NK-92 treated with Interleukin-12 subunit alpha and Interleukin-12 subunit beta, amount 100 ng/mL, for 24 hours (cell line): ENCODE results near the gene SOS1.

Experiments used
- DNase-seq: peaks from one replicate; lab custom pipeline; 2025; lab: John Stamatoyannopoulos, UW

Gene SOS1

DNA sequence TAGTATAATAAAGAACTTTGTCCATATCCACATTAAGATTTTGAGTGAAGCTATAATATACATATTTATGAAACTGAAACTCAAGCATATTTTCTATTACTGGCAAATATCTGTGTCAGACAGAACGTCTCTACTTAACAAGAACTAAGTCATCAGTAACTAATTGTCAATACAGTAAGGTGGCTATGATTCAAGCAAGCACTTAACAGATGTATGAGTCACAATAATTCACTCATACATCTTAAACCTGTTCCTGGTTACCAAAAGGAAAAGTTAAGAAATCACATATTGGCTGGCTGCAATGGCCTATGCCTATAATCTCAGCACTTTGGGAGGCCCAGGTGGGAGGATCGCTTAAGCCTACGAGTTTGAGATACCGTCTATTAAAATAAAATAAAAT is 96.0 kb downstream of the SOS1 start:
- no peak for DNase-seq

DNA sequence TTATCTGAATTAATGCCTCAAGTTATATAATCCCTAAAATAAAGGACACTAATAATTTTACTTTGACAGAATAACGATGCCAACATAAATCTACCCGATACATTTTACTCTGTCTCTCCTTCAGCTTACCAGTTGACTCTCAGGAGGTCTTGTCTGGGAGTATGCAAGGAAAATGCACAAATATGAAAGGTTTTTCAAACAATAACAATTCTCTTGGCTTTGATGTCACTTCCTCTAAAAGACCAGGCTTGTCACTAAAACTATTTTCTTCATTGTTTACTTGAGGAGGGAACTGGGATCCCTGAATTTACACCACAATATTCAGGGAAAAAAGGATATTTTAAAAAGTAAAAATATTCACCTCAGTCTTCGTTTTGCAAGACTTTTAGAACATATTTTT is 97.2 kb downstream of the SOS1 start:
- DNase-seq, result no peak

DNA sequence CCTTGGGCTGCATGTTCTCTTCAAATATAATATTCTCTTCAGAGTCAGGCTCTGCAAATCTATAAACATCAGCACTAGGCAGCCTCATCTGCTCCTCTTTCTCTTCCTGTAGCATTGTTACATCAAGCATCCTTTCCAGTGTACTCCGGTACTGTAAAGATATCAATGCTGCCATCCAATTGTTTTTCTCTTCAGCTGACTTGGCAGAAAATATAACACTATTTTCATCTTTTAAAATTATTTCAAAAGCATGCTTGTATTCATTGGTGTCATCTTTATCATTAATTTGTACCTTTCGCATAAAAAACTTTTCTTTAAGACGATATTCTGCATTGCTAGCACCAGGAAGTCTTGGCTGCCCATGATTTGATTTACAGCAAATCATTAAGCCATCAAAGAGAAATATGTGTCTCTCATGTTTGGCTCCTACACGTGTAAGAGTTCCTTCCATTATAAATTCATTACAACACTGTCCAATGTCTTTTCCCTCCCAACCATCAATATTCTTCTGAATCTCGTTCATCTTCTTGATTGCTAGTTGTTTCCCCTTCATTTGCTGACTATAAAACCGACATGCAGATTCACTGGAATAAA is 98.1 kb downstream of the SOS1 start:
- no peak for DNase-seq

DNA sequence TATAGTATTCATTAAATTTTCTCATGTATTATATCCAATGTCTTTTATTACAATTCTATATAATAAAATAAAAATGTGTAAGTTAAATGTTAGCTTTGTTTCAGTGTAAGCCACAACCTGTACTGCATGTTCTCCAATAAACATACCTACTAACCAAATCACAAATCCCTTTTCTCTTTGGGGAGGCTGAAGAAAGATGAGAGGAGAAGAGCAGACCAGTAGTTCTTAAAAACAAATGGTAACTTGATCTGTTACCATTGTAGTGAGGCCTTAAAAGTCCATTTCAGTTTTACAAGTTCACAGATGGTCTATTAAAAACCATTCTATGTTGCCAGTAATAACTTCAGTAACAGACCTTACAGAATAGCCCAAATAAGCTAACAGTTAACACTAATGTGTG is 100.5 kb downstream of the SOS1 start:
- no peak for DNase-seq

DNA sequence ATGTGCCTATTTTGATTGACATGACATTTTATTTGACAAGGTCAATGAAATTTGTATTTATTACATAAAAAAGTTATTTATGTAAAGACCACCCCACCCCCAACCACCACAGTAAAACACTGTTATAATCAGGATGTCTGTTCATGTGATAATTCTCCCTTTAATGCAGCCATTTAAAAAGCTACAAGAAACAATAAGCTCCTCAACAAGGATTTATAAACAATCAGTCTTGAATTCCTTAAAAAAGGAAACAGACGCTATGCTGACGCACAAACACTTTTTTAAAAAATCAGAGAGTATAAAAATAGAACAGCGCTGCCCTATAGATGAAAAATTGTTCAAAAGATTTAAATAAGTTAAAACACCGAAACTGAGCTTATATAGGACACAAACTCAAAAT is 102.2 kb downstream of the SOS1 start:
- DNase-seq, result no peak

DNA sequence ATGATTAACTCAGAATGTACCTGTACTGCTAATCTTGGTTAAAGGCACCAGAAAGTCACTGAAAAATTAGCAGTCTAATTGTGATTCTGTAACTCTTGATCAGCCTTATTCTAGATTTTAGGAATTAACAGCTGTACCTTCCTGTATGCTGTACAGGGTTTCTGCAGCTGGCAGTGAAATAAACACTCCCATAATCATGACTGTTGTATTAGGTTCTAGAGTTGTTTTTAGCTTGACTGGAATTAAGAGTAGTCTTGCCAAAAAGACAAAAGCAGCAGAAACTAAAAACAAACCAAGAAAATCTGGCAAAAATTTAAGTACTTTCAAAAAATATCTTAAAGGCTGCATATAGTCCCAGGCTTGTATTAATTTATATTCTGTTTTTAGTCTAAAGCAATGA is 103.5 kb downstream of the SOS1 start:
- DNase-seq, result no peak

DNA sequence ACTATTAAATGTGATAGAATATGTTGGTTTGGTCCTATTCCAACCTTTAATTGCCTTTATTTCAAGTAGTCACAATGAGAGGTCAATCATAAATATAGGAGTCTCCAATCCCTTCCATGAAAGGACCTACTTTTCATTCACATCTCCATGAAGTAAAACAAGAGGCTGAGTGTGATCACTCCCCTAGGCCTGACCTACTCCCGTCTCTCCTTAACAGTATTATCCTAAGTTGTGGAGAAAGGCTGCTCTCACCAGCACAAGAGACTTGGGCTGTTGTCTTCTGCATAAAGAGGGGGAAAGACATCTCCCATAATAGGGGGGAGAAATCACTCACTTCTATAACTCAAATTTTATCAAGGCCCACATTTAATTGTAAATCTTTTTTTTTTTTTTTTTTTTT is 105.4 kb downstream of the SOS1 start:
- no peak for DNase-seq

DNA sequence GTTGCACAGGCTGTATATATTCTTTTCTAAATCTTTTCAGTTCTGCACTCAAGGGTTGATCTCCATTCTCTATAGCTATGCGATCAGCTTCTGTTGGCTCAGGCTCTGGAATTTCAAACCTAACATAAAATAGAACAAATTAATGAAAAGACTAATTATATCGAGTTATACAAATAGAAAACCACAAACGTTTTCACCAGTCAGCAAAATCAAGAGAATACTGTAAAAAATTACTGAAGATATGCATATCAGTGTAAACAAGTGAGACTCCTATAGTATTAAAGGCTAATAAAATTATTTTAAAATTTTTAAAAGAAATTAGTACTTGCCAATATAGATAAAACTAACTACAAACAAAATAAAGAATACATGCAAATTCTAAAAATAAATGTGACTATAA is 107.0 kb downstream of the SOS1 start:
- no peak for DNase-seq

DNA sequence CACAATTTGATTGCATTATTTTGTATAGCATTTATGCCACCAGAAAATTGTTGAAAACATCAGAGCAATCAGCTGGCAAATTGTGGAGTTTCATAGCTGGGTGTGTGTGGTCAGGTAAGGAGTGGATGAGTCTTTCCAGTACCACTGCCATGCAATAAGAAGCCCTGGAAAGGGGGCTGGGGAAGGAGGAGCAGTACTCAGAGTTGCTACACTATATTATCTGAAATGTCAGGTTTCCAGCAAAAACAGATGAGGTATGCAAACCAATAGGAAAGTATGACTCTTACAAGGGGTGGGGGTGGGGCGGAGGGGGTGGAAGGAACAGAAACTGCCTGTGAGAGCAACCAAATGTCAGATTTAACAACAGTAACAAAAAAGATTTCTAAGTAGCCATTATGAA is 112.2 kb downstream of the SOS1 start:
- DNase-seq, result no peak

DNA sequence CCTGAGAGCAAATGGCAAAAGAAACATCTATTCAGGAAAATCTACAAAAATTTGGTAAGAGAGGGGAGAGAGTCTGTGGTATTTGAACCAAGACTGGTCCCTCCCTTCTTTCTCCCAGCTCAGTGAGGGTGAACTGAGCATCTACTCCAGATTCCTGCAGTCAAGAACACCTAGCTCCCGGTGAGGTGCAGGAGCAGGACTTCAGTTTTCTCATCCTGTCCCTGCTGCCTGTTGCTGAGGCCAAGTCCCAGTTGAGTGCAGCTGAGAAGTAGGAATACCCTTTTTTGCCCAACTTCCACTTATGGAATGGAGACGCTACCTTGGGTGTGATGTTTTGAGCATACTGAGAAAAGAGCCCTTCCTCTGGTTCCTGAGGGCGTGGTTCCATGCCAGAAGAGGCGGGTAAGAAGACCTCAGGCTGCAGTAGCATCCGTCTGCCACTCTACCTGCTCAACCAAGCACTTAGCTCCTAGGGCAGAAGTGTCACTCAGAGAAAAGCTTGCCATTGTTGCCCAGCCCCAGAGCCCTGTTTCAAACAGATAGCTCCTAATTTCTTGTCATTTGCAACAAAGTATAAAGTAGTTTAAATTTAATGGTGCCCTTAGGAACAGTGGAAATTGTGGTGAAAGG is 112.9 kb downstream of the SOS1 start:
- no peak for DNase-seq

DNA sequence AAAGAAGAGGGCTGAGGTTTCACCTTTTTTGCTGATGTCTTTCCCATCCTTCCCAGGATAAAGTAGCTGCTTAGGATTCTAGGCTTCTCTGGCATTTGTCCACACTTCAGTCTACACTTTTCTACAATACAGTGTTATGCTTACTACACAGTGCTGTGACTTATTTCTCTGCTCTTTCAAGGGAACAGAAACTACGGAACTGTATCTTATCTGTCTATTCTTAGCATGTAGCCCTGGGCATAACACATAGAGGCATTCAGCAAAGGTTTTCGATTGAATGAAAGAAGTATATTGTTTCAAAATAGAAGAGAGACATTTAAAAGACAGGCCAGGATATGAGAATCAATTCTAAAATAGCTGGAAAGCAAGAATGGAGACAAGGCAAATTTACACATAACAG is 120.3 kb downstream of the SOS1 start:
- no peak for DNase-seq

DNA sequence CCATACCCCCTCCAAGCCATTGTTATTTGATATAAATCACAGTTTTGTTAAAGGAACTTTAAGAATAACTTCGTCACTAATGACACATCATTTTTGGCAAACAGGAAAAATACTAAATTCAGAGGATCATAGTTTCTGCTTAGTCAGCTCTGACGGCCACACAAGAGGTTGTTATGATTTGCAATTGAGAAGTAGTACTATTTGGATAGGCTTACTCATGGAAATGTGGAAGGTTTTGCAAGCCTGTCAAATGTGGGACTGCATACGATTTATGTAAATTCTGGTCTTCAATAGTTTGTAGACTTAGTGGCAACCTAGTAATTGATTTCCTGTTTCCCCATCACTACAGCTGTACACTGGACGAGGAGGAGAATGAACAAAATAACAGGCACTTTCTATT is 123.1 kb downstream of the SOS1 start:
- no peak for DNase-seq

DNA sequence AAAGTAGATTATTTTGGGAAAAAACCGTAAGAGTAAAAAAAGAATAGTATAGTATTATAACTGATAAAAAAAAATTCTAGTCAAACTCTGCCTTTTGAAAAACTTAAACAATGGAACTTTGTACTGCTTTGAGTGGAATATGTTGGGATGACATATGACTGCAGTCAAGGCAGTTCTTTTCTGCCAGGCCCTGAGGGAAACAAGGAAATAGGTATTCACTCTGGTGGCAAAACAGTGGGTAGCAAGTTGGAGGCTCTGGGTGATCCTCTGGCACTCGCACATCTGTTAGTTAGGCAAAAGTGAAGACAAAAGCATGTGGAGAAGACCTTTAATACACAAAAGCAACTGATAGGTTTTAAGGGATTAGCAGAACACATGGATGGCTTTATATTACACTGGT is 129.0 kb downstream of the SOS1 start:
- no peak for DNase-seq

DNA sequence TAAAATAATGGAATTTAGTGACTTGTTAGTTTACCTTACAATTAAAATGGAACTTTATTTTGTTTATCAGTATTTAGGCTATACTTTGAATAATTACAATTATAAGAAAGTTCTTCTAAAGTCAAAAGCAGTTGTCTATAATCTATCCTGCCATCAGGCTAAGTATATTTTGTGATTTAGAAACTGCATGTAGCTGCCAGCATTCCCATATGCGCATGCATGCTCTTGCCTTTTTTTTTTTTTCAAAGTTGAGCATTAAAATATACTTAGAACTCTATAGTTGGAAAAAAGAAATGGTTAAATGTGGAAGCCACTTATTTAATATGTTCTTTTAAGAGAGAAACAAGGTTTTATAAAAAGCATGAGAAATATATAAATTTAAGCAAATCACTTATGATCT is 132.1 kb downstream of the SOS1 start:
- no peak for DNase-seq

DNA sequence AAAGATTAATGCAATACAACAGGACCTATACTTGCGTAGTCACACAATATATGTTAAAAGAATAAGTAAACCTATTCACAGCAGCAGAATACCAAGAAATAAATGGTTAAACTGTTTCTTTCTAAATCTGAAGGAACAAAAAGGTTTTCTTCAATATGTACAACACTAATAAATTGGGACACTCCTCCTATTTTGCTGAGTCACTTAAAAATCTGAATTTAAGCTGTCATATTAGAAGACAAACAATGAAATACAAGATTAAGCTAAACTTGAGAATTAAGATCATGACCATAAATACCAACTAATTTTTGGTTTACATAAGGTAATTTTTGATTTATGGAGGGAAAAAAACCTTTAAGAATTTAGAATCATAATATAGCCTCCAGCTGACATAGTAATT is 138.4 kb downstream of the SOS1 start:
- no peak for DNase-seq

DNA sequence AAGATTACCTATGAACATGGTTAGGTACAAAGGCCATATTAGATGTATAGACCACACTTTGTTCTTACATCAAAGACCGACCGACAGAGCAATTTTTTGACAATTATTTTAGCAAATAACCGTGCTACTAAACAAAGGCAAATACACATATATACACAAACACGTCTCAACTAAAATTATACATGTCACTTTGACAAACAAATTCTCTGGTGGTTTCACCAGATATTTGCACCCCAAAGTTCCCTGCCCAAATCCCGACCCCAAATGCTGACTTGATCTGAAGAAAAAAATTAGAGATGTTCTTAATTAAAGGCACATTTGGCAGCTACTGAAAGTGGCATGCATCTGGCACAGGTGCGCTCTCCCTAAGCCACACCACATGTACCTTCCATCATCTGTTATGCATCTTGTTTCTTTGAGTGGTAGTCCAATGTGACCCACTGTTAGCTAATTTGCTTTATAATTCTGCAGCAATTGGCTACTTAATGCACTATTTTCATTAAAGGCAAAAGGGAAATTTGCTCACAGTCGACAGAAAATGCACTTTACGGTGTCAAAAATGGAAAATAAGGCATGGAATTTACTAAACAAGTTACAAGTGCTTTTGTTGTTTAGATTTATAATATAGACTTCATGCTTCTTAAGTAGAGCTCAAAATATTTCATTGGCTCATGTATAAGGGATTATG is 139.0 kb downstream of the SOS1 start:
- DNase-seq, result no peak

DNA sequence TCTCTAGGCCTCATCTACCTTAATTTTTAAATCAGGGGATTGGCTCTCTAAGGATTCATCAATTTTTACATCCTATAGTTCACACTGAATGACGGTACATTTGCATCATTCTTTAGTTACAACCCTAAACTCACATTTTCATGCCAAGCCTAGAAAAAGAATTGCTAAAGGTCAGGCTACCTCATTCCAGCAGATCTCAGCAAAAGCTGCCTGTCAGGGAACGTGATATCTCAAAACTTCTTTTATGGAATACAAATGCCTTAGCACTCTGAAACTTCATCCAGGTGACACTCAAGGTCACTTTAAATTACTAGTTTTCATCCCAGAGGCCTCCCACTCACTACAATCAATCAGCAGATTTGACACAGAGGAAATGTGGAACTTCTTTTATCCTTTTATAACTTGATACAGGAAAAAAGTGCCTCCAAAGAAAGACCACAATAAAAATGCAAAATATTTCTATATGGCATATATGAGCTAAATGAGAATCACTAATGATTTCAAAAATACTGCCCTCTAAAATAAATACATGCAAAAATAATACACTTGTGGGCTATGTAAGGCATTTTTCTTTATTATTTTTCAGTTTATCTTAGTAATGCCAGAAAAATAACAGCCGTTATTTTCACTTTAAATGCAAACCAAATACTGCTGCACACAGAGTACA is 139.7 kb downstream of the SOS1 start:
- no peak for DNase-seq

DNA sequence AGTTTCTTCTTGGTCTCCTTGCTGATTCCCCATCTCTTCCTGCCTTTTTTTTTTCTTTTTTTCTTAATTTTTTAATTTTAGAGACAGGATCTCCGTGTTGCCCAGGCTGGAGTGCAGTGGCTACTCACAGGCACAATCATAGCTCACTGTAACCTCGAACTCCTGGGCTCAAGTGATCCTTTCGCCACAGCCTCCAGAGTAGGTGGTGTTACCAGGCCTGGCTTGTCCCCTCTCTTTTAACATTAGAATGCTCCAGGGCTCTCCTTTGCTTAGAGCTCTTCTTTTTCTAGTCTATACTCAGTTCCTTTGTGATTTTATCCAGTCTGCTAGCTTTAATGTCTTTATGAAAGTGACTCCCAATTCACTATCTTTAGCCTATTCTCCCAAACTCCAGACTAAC is 141.9 kb downstream of the SOS1 start:
- no peak for DNase-seq

DNA sequence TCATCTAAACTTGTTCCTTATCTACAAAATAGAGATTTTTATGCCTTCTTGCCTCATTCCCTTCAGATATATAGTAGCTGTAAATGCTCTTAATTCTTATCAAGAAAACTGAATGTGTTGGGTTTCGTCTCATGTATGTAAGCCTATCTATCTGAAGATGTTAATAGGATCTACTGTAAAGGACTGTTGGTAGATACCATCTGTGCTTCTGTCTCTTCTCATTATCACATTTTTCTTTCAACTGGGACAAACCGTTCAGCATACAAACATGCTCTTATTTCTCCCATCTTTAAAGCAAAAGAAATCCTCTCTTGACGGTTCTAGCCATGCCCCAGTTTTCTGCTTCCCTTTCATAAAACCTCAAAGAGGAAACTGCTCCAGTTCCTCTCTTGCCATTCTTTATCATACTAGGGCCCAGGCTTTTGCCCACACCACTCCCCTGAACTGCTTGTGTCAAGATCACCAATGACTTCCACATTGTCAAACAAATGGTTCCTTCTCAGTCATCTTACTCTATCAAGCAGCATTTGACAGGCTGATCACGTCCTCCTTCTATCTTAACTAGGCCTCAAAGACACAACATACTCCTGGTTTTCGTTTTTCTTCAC is 142.5 kb downstream of the SOS1 start:
- no peak for DNase-seq

DNA sequence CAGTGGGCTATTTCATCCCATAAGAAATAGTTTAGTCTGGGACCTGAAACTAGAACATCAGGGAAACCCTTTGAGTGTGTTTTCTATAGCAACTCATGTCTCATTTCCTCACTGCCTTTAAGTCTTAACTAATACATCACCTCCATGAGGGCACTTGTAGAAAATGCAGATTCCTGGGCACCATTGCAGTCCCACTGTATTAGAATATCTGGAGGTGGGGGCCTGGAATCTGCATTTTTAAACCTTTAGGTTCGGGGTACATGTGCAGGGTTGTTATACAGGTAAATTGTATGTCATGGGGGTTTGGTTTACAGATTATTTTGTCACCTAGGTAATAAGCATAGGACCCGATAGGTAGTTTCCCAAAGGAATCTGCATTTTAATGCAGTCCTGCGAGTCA is 143.8 kb downstream of the SOS1 start:
- no peak for DNase-seq

DNA sequence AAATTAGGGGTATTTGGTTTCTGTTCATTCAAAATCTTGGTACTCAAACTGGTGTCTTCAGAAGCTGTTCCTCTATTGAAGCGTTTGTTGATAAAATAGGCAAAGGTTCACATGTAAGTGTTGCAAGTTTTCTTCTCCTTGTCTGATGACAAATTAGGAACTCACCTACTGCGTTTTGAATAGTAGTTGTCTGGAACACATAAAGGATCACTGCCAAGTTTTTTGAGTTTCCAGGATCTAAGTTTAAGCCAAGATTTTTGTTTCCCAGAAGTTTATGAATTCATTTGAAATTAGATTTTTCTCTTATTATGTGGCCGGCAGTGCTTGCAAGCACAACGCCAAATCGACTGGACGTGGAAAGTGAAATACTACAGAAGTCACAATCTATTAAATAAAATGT is 145.8 kb downstream of the SOS1 start:
- DNase-seq, result no peak

DNA sequence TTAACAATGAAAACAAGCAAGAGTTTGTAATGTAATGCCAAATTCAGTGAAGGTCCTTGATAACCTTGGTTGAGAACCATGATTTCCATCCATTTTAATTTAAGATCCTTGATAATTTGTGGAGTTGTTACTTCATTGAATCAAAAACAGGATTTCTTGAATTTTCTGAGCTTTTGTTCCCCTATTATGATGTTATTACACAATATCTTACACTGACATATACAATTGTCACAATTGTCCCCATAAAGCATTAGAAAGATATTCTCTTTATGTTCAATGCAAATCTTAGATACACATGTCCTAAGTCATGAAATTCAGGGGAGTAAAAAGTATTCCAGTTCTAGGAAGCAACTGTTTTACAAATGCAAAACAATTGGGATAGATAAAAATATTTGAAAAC is 147.6 kb downstream of the SOS1 start:
- DNase-seq, result no peak

DNA sequence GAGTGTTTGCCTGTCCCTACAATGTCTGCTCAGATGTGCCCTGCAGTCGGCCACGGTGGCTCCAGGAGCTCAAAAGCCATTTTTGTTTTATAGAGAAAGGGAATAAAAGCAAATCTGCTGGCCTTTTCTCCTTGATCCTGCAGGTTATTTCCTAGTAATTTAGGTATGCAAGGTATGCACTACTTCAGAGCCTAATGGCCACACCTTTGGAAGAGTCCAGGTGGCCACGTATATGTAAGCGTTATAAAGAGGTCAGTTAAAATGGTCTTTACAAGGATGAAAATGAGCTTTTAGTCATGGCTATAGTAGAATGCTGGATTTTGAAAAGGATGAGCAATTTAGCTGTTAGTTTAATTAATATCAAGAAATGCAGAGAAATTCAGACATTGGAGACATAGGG is 149.5 kb downstream of the SOS1 start:
- no peak for DNase-seq
